Hepatocyte (in vitro differentiated cells): ENCODE data around the gene HIBADH.

ENCODE experiments used
- CTCF ChIP-seq: fragments of 200-600 bp; sonication (generic); IDR thresholded peaks from 2 replicates; pipeline ENCODE4 v1.5.1; 2016; ENCODE audit warnings: antibody characterized with exemption, mild to moderate bottlenecking; ENCODE audit not compliant: poor library complexity
- EZH2 ChIP-seq: fragments of 200-600 bp; sonication (generic); IDR thresholded peaks from 2 replicates; pipeline ENCODE4 v1.6.1; 2016; ENCODE audit warnings: antibody characterized with exemption, mild to moderate bottlenecking, borderline replicate concordance
- EZH2phosphoT487 ChIP-seq: fragments of 200-600 bp; sonication (generic); IDR thresholded peaks from one replicate; pipeline ENCODE4 v1.6.1; 2018; ENCODE audit warnings: antibody characterized with exemption, mild to moderate bottlenecking, low read depth, moderate library complexity; ENCODE audit not compliant: unreplicated experiment, severe bottlenecking

DNA sequence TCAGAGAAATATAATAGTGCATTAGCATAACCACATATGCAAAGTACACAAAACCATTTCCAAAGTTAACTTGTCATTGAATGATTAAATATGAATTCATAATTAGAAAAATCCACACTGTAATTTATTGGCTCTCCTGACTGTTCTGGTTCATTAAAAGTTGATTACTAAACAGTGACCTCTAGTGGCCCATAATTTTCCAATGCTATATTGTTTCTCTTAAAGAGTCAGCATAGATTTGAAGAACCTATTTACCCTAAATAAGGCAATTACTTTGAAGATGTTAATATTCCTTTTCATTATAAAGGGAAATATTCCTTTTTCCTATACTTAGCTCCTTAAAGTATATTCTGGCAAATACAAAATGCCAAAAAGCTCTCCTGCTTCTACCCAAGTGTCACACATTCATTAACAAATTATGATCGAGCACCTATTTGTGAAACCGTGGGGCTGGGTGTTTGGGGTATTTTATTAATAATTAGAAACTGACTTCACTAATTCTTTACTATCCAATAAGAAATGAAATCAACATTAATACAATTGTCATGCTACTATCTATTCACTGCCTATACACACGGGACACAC is 86.2 kb downstream of the HIBADH start:
- TF ChIP-seq CTCF: peak; percentile 71
- TF ChIP-seq EZH2: no peak
- TF ChIP-seq EZH2phosphoT487: no peak
